Fibroblast of lung (primary cell): ENCODE data around the gene IL1F10. TPM values are rescaled to one million over a fixed set of nuclear protein-coding genes. Genes with fewer than 3 reads are reported as not detected.

Experiments used
- DNase-seq, 2 donors: peaks; one replicate each; pipeline versions ENCODE4 v3.0.0 to v3.0.0-alpha.2; 2010; ENCODE audit warnings: low read depth in 2 of 2
- H2AFZ ChIP-seq: 2 replicates; pipeline ENCODE4 v1.5.1; 2012; ENCODE audit warnings: low read length, control low read depth, inconsistent platforms
- H3K27ac ChIP-seq: 2 replicates; pipeline ENCODE4 v1.5.1; 2011; ENCODE audit warnings: low read length, control low read depth; ENCODE audit not compliant: insufficient read depth
- H3K27me3 ChIP-seq: 2 replicates; pipeline ENCODE4 v1.5.1; 2011; ENCODE audit warnings: mild to moderate bottlenecking, low read length; ENCODE audit not compliant: control insufficient read depth, insufficient read depth
- H3K36me3 ChIP-seq: 2 replicates; pipeline ENCODE4 v1.5.1; 2011; ENCODE audit warnings: low read length; ENCODE audit not compliant: control insufficient read depth, insufficient read depth
- H3K4me1 ChIP-seq: 2 replicates; pipeline ENCODE4 v1.5.1; 2011; ENCODE audit warnings: low read length; ENCODE audit not compliant: control insufficient read depth, insufficient read depth; ENCODE audit errors: extremely low read depth
- H3K4me2 ChIP-seq: 2 replicates; pipeline ENCODE4 v1.5.1; 2011; ENCODE audit warnings: low read length, control low read depth; ENCODE audit not compliant: insufficient read depth; ENCODE audit errors: extremely low read depth
- H3K4me3 ChIP-seq, 4 experiments: fragments of 200-600 bp in 1 of 4; sonication (generic) in 1 of 4; replicated peaks in 1 of 4; 2 replicates each; pipeline ENCODE4 v1.5.1; 2011 to 2016; ENCODE audit warnings: low read length in 4 of 4, low read depth in 3 of 4, mild to moderate bottlenecking in 3 of 4, control low read depth in 2 of 4, inconsistent platforms in 1 of 4, mixed read lengths in 1 of 4; ENCODE audit not compliant: insufficient read depth in 1 of 4; ENCODE audit errors: control extremely low read depth in 1 of 4
- H3K79me2 ChIP-seq: 2 replicates; pipeline ENCODE4 v1.5.1; 2012; ENCODE audit warnings: mild to moderate bottlenecking, low read length, inconsistent platforms; ENCODE audit not compliant: control insufficient read depth, insufficient read depth
- H3K9ac ChIP-seq: 2 replicates; pipeline ENCODE4 v1.5.1; 2011; ENCODE audit warnings: mild to moderate bottlenecking, low read length, control low read depth; ENCODE audit not compliant: insufficient read depth
- H3K9me3 ChIP-seq: 2 replicates; pipeline ENCODE4 v1.5.1; 2012; ENCODE audit warnings: low read depth, low read length; ENCODE audit not compliant: control insufficient read depth, insufficient read depth
- H4K20me1 ChIP-seq: 2 replicates; pipeline ENCODE4 v1.5.1; 2011; ENCODE audit warnings: low read length; ENCODE audit not compliant: control insufficient read depth, insufficient read depth; ENCODE audit errors: extremely low read depth
- CTCF ChIP-seq, 2 donors: IDR thresholded peaks in 1 of 2; conservative IDR thresholded peaks in 1 of 2; 1 replicate in 1 of 2; 2 replicates in 1 of 2; pipeline ENCODE4 v1.5.1; 2011 to 2012; ENCODE audit warnings: low read length in 2 of 2, control low read depth in 1 of 2, inconsistent platforms in 1 of 2, low read depth in 1 of 2, mild to moderate bottlenecking in 1 of 2
- EZH2 ChIP-seq: IDR thresholded peaks from 2 replicates; pipeline ENCODE4 v1.5.1; 2012; ENCODE audit warnings: low read length, control low read depth, mild to moderate bottlenecking; ENCODE audit errors: missing control alignments
- polyA plus RNA-seq, 2 donors: library from polyadenylated mRNA; depleted of rRNA in 1 of 2; stranded (reverse) in 1 of 2; unstranded in 1 of 2; fragments of >200 nt; gene quantifications; 2 replicates each; pipeline ENCODE4 v1.2.1, GENCODE V29; 2011 to 2012; ENCODE audit warnings: missing spikeins in 1 of 2
- total RNA-seq: library from RNA; depleted of rRNA; stranded (reverse); fragments of >200 nt; gene quantifications from 2 replicates; pipeline ENCODE4 v1.2.1, GENCODE V29; 2014

IL1F10 gene
- total and polyA plus RNA-seq, 2 donors (not counting 1 experiment from before 2014, with no cell fraction given), result not detected

DNA sequence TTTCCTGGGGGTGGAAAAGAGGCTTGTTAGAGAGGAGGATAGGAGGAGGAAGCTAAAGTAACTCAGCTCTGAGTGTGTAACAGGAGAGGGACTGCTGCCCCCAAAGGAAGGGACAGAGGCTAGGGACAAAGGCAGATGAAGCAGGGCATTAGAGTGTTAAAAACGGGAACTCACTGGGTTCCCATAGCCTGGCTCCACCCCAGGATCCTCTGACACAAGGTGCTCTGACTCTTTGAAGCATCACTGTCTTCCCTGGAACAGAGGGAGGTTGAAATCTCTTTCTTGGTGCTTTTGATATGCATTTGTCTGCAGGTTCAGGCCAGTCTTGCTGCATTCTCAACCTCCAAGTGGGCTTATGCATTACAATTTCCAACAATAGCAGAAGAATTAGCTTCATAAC is 39.7 kb upstream of the IL1F10 start:
- H3K27ac ChIP-seq, result no peak overlapping the region
- no peaks in the 10 kb centered on the region for H3K4me1 ChIP-seq
- H3K9me3 ChIP-seq, result no peaks in the 10 kb centered on the region
- no peak overlapping the region for H3K4me2 ChIP-seq
- DNase-seq, result no peak
- no peak overlapping the region for H3K9ac ChIP-seq
- no peaks in the 10 kb centered on the region for H3K79me2 ChIP-seq
- no peaks in the 10 kb centered on the region for H4K20me1 ChIP-seq
- no peak for TF ChIP-seq CTCF (conservative IDR thresholded peaks at IDR 0.05 in 1 of 2, IDR thresholded peaks at IDR 0.05 in 1 of 2; ENCODE audit: low read depth in 1 of 2, low read length in 2 of 2)
- no peak for TF ChIP-seq EZH2
- no peaks in the 10 kb centered on the region for H3K36me3 ChIP-seq
- no peak overlapping the region for H2AFZ ChIP-seq
- peaks cover 9% of the 10 kb centered on the region for H3K27me3 ChIP-seq
- H3K4me3 ChIP-seq, result no peak overlapping the region

GRCh38 chr2:113032737-113033136 is 35.0 kb upstream of the IL1F10 start:
- Histone ChIP-seq H3K27ac (no peak overlapping the region), H3K27me3 (no peaks in the 10 kb centered on the region), H3K79me2 (no peaks in the 10 kb centered on the region), H3K4me2 (no peak overlapping the region), H3K36me3 (no peaks in the 10 kb centered on the region), H3K9ac (no peak overlapping the region), H3K9me3 (no peaks in the 10 kb centered on the region), H4K20me1 (no peaks in the 10 kb centered on the region), H3K4me1 (no peaks in the 10 kb centered on the region), H3K4me3 (no peak overlapping the region), H2AFZ (no peak overlapping the region)
- no peak for DNase-seq
- TF ChIP-seq EZH2 (no peak), CTCF (conservative IDR thresholded peaks at IDR 0.05 in 1 of 2, IDR thresholded peaks at IDR 0.05 in 1 of 2; ENCODE audit: low read depth in 1 of 2, low read length in 2 of 2) (no peak)

DNA sequence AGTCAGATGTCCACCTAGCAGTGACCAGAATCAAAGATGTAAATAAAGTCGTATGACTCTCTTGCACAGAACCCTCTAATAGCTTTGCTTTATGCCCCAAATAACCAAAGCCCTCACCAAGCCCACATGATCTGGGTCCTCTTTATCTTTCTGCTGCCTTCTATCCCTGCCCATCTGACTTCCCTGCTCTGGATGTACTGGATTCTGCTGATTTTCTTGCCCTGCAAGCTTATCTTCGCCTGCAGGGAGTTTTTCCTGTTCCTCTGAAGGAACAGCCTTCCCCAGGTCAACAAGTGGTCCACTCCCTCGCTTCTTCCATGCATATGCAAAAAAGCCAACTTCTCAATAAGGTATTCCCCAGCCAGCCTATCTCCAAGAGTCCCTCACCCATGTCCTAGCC is 33.8 kb upstream of the IL1F10 start:
- Histone ChIP-seq H3K9ac (no peak overlapping the region), H3K9me3 (no peaks in the 10 kb centered on the region), H2AFZ (no peak overlapping the region), H3K79me2 (no peaks in the 10 kb centered on the region), H3K4me3 (no peak overlapping the region), H3K4me2 (no peak overlapping the region), H4K20me1 (no peaks in the 10 kb centered on the region), H3K27ac (no peak overlapping the region), H3K36me3 (no peaks in the 10 kb centered on the region), H3K27me3 (peaks cover 3% of the 10 kb centered on the region), H3K4me1 (no peaks in the 10 kb centered on the region)
- no peak for TF ChIP-seq EZH2
- TF ChIP-seq CTCF (conservative IDR thresholded peaks at IDR 0.05 in 1 of 2, IDR thresholded peaks at IDR 0.05 in 1 of 2; ENCODE audit: low read depth in 1 of 2, low read length in 2 of 2), result no peak
- DNase-seq, result no peak
